OCI-LY3 (cell line): ENCODE data around the gene TXK.

Experiments used
- CTCF ChIP-seq: fragments of 200-600, 300-600 bp; sonication (generic); IDR thresholded peaks from 2 replicates; pipeline ENCODE4 v1.5.1; 2014; ENCODE audit warnings: antibody characterized with exemption, low read length, low read depth
- EZH2phosphoT487 ChIP-seq: fragments of 200-600 bp; shearing (Covaris generic); IDR thresholded peaks from 2 replicates; pipeline ENCODE4 v1.6.1; 2018; ENCODE audit warnings: antibody characterized with exemption, mixed run types, low read depth

GRCh38 chr4:48079972-48080391, 54.1 kb downstream of the TXK start:
- no peak for TF ChIP-seq CTCF
- no peak for TF ChIP-seq EZH2phosphoT487
